Measurements from ENCODE around the gene DMD.

DNA sequence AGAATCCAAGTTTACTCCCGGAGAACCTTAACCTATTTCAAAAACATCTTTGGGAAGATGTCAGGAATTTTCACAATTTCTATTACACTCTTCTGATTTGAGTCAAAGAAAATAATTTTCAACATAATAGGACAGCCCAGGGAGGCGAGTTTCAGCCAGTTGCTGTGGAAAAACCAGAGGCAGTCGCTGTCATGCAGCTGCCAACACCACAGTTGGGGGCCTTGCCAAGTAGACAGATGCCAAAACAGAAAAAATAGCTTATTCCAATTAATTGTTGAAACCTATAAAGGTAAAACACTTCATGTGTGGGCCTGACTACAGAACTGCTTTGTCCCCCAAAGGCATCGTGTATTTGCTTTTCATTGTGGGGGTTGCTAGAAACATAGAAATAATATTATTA is 225.8 kb downstream of the DMD start:
- TF ChIP-seq EZH2 (IDR thresholded peaks at IDR 0.05) (no peak), POLR2AphosphoS5 (IDR thresholded peaks at IDR 0.05; ENCODE audit: borderline replicate concordance, low read depth, low read length) (no peak), FOXP2 (optimal IDR thresholded peaks at IDR 0.05; ENCODE audit: control extremely low read depth, extremely low read length, insufficient read depth) (no peak)
